Activated T-cell treated with anti-CD3 and anti-CD28 coated beads for 24 hours (primary cell): ENCODE results near the gene GOLGA6L24.
"Not testable (repeated sequence)": the region's sequence is repeated elsewhere in the genome, so short reads cannot be mapped to it uniquely, and the experiment has no call there.

Experiments
- DNase-seq: peaks from one replicate; pipeline ENCODE4 v3.0.0-alpha.2; 2020; ENCODE audit warnings: low read depth

GOLGA6L24 gene, protein sequence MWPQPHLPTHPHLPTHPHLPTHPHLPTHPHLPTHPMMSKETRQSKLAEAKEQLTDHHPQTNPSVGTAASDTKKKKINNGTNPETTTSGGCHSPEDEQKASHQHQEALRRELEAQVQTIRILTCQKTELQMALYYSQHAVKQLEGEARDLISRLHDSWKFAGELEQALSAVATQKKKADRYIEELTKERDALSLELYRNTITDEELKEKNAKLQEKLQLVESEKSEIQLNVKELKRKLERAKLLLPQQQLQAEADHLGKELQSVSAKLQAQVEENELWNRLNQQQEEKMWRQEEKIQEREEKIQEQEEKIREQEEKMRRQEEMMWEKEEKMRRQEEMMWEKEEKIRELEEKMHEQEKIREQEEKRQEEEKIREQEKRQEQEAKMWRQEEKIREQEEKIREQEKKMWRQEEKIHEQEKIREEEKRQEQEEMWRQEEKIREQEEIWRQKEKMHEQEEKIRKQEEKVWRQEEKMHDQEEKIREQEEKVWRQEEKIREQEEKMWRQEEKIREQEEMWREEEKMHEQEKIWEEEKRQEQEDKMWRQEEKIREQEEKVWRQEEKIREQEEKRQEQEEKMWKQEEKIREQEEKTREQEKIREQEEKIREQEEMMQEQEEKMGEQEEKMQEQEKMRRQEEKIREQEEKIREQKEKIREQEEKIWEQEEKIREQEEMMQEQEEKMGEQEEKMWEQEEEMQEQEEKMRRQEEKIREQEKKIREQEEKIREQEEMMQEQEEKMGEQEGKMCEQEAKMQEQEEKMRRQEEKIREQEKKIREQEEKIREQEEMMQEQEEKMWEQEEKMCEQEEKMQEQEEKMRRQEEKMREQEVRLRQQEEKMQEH

DNA sequence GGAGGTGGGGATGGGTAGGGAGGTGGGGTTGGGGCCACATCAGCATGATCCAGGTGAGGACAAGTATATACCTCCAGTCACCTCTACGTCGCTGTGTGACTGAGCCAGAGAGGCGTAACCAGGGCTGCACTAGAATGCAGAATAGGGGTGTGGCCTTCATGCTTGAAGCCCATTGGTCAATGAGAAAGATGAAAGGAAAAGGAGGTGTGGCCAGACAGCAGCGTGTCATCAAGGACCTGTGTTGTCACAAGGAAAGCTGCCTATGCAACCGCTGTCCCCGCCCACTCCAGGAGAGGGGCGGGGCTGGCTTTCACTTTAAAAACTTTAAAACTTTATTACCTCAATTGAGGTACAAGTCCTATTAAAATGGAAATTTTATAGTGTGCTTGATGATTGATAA, at the start of gene GOLGA6L24:
Gene GOLGA6L24, minus strand, starts transcription at position 101 of the 400 bp plus-strand sequence. Its CDS starts 61 bp downstream, at position 40.
- DNase-seq: not testable (repeated sequence)

DNA sequence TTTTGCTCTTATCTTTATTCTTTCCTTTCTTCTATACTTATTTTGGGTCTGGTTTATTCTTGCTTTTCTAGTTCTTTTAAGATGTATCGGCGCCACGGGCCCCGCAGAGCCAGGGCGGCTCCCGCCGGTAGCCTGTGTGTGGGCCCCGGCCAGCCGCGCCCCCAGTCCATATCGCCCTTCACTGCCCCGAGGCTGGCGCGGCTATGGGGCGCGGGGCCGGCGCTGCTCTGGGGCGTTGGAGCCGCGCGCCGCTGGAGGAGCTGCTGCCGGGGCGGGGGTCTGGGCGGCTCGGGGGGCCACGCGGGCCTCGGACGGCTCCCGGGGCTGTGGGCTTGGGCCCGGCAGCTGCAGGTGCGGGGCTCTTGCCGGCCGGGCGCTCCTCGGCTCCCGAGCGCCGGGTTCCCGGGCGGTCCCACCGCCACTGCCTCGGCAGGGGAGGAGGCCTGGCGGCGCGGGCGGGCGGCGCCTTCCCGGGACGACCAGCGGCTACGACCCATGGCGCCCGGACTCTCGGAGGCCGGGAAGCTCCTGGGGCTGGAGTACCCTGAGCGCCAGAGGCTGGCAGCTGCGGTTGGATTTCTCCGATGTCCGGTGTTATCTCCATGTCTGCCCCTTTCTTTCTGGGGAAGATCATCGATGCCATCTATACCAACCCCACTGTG, 45.0 kb upstream of the GOLGA6L24 start:
- DNase-seq: not testable (repeated sequence)

DNA sequence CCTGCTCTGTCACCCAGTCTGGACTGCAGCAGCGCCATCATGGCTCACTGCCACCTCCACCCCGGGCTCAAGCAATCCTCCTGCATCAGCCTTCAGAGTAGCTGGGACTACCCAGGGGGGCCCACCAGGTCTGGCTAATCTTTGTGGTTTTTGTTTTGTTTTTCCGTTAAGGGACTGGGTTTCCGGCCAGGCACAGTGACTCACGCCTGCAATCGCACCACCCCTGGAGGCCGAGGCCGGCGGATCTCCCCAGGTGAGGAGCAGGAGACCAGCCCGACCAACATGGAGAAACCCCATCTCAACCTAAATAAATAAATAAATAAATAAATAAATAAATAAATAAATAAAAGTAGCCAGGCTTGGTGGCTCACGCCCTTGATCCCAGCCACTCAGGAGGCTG, 38.1 kb upstream of the GOLGA6L24 start:
- DNase-seq: not testable (repeated sequence)

DNA sequence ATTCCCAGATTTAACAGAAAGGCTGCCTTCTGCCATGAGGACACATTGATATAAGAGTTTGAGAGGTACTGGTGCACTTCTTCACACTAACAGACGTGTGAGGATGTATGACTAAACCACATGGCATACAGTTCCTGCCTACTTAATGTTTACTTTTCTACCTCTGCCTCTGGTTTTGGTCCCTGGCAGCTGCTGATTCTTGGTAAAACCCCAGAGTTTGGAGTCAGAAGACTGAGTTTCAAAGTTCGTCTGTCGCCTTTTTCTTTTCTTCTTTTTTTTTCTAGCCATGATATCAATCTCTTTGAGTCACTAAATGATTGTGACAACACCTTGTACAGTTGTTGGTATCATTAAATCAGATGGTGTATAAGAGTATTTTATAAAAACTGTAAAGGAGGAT, 22.2 kb upstream of the GOLGA6L24 start:
- not testable (repeated sequence) for DNase-seq

DNA sequence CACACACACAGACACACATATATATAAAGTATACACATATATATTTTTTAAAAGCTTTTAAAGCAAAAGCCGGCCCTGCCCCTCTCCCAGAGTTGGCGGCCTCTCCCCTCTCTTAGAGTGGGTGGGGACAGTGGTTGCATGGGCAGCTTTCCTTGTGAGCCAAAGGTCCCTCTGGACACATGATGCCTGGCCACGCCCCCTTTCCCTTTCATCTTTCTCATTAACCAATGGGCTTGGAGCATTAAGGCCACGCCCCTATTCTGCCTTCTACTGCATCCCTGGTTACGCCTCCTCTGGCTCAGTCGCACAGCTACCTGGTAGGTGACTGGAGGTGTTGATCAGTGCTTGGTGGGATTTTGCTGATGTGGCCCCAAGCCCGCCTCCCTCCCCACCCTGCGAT, 20.5 kb upstream of the GOLGA6L24 start, which contains the start of gene GOLGA8F:
Gene GOLGA8F, plus strand, starts transcription at position 301 of the 400 bp plus-strand sequence. Its CDS starts 98 bp downstream, at position 399.
- not testable (repeated sequence) for DNase-seq

DNA sequence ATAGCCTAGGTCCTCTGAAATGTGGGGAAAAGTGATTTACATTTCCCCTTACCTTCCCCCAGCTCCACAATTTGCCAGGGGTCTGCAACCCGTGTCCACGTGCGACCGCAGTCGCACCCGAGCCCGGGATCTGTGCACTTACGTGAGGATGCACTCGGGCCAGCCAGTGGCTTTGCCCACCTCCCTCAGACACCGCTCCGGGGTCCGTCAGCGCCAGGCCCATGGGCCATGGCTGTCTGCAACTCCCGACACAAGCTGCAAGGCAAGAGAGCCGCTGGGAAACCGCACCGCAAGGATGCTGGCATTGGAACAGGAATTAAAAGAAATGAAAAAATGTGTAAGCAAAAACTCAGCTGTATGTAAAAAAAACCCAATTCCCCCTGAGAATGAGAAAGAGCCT, 7.6 kb upstream of the GOLGA6L24 start:
- not testable (repeated sequence) for DNase-seq

DNA sequence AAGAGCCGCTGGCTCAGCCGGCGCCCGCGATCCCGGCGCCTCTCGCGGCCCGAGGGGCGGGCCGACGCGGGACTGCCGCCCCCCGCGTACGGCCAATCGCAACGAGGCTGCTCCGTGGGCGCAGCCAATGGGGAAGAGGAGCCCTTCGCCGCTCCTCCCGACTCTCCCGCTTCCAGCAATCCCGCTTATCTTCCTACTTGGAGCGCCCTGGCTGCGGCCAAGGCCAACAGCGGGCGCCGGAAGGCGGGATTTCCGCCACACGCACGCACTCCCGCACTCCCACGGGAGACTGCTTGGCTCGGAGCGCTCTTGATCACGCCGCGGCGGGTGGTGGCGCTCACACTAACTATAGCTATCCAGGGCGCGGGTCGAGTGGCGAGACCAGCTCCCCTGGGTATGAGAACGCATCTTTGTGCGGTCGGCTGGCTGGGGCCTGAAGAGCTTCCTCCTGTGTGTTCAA, 35.7 kb downstream of the GOLGA6L24 start, which contains the start of gene HERC2:
Gene HERC2, minus strand, starts transcription at position 51 of the 460 bp plus-strand sequence. CDS start 746 bp downstream, outside the sequence.
- DNase-seq: not testable (repeated sequence)

DNA sequence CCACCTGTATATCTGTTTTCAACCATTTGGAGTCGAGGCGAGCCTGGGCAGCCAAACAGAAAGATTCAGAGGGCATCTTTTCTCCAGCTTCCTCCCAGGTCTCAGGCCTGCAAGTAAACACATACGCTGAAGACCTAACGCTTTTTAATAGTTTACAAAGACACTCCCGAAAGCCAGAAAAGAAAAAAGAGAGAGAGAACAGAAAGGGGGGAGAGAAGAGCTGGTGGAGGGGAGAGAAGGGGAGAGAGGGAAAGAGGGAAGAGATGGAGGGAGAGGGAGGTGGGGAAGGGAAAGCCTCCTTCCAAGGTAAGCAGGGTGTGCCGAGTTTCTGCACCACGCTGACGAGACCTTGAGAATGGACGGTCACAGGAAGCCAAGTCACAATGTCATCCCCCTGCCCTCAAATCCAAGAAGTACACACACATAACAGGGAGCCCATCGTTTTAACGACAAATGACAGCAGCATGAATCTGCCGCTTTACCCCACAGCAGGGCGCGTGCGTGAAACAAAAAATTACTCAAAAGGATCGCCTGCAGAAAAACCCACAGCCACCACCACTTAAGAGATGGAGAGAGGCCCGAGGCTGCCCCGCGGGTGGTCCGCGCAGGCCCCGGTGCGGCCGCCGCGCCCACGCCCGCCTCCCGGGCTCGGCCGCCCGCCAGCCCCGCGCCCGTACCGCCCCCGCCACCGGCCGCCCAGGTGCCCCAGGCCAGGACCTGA, 36.4 kb downstream of the GOLGA6L24 start:
- DNase-seq: peak; percentile 5

DNA sequence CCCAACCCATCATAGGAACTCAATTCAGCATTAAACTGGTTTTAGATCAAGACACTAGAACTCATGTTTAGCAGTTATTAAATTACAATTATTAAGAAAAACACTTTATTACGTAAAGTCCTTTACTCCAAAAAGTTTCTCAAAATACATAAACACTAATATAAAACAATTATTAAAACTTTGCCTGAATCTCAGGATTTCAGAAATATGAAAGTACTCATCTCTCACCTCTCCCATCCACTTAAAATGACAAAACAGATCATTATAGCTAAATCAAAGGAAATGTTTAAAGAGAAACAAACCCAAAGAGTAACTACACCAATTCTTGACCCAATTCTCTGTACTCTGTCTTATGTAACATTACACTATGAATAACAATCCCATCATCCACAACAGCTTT, 38.2 kb downstream of the GOLGA6L24 start:
- DNase-seq: not testable (repeated sequence)

DNA sequence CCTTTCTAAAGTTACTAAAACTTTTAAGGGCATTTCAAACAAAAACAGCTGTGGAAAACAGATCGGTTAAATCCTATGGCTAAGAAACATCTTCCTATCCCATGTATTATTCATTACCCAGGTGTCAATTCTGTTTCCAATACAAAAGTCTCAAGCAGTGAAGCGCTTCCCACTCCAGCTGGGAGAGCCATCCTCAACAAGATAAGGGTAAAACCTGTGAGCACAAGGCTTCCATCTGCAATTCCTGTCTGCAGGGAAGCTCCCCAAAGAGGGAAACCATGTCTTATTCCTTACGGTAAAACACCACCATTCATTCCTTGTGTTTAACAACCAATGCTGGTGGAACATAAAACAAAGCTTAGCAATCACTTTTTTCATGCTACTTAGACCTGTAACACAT, 39.1 kb downstream of the GOLGA6L24 start:
- DNase-seq: not testable (repeated sequence)

DNA sequence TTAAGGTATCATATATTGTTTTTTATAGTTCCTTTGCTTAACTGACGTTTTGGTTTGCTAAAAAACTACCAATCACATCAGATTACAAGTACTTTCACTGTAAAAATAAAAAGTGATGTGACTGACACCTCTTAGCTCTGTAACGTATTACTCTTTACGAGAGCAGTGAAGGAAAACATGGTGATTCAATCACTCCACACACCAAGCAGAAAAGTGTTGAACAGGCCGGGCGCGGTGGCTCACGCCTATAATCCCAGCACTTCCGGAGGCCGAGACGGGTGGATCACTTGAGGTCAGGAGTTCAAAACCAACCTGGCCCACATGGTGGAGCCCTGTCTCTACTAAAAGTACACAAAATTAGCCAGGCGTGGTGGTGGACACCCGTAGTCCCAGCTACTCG, 39.8 kb downstream of the GOLGA6L24 start:
- DNase-seq: not testable (repeated sequence)

DNA sequence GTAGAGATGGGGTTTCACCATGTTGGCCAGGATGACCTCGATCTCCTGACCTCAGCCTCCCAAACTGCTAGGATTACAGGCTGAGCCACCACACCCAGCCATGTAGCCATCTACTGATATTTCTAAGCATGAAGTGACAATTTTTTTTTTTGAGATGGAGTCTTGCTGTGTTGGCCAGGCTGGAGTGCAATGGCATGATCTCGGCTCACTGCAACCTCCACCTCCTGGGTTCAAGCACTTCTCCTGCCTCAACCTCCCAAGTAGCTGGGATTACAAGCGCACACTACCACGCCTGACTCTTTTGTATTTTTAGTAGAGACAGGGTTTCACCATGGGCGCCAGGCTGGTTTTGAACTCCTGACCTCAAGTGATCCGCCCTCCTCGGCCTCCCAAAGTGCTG, 40.9 kb downstream of the GOLGA6L24 start:
- not testable (repeated sequence) for DNase-seq

DNA sequence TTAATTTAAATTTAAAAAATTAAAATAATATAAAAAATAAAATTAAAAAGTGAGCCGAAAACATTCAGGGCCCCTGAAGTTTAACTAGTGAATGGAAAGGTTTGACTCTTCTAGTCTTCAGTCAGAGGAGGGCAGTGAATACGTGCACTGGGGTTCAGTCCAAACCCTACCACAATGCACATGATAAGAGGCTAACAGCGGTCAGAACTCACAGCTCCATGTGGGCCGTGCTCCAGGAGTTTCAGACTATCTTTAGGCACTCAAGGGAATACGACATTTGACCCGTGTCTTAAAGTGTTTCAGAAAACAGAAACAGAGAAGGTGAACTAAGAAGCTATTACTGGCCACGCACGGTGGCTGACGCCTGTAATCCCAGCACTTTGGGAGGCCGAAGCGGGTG, 47.4 kb downstream of the GOLGA6L24 start:
- not testable (repeated sequence) for DNase-seq

DNA sequence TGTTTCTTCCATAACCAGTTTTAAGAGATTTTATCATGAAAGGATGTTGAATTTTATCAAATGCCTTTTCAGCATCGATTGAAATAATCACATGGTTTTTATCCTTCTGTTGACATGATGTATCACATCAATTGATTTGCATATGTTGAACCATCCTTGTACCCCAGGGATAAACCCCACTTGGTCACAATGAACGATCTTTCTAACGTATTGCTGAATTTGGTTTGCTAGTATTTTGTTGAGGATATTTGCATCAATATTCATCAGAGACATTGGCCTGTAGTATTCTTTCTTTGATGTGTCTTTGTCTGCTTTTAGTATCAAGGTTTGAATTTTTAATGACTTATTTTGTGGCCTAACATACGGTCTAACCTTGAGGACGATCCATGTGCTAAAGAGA, 49.2 kb downstream of the GOLGA6L24 start:
- DNase-seq: not testable (repeated sequence)
